Measurements from ENCODE around the gene GRIK4.

DNA sequence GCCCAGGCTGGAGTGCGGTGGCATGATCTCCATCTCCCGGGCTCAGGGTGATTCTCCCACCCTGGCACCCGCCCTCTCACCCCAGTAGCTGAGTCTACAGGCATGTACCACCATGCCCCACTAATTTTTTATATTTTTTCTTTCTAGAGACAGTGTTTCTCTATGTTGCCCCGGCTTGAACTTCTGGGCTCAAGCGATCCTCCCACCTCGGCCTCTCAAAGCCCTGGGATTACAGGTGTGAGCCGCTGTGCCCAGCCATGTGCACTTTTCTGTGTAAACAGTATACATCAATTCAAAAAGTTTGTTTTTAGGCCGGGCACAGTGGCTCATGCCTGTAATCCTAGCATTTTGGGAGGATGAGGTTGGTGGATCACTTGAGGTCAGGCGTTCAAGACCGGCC lies 14.7 kb downstream of the GRIK4 start:
- TF ChIP-seq, protein P1, sequence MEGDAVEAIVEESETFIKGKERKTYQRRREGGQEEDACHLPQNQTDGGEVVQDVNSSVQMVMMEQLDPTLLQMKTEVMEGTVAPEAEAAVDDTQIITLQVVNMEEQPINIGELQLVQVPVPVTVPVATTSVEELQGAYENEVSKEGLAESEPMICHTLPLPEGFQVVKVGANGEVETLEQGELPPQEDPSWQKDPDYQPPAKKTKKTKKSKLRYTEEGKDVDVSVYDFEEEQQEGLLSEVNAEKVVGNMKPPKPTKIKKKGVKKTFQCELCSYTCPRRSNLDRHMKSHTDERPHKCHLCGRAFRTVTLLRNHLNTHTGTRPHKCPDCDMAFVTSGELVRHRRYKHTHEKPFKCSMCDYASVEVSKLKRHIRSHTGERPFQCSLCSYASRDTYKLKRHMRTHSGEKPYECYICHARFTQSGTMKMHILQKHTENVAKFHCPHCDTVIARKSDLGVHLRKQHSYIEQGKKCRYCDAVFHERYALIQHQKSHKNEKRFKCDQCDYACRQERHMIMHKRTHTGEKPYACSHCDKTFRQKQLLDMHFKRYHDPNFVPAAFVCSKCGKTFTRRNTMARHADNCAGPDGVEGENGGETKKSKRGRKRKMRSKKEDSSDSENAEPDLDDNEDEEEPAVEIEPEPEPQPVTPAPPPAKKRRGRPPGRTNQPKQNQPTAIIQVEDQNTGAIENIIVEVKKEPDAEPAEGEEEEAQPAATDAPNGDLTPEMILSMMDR (IDR thresholded peaks at IDR 0.05) = no peak
- no peak for TF ChIP-seq POLR2A (IDR thresholded peaks at IDR 0.05)
